ENCODE measurements around the gene CAPN5. TPM values are rescaled to one million over a fixed set of nuclear protein-coding genes. Genes with fewer than 3 reads are reported as not detected.

Gene CAPN5
- total RNA-seq, 1 experiment from 2014 or later, result 17.3 TPM

GRCh38 chr11:77167791-77168190 lies 101.0 kb downstream of the CAPN5 start:
- no TSS peak for BruUV-seq (replicated peaks)
- in situ Hi-C loops (cut with HindIII; ENCODE audit: low pct_unique_long_range_greater_than_20kb, low sequenced_read_pairs), result no loop called here
- ATAC-seq (no peak), DNase-seq (ENCODE audit: low read depth, low spot score) (no peak)
- H3K4me3 ChIP-seq (ENCODE audit: low read depth in 2 of 2, low read length in 2 of 2), result no peak overlapping the region
- TF ChIP-seq, protein P1, sequence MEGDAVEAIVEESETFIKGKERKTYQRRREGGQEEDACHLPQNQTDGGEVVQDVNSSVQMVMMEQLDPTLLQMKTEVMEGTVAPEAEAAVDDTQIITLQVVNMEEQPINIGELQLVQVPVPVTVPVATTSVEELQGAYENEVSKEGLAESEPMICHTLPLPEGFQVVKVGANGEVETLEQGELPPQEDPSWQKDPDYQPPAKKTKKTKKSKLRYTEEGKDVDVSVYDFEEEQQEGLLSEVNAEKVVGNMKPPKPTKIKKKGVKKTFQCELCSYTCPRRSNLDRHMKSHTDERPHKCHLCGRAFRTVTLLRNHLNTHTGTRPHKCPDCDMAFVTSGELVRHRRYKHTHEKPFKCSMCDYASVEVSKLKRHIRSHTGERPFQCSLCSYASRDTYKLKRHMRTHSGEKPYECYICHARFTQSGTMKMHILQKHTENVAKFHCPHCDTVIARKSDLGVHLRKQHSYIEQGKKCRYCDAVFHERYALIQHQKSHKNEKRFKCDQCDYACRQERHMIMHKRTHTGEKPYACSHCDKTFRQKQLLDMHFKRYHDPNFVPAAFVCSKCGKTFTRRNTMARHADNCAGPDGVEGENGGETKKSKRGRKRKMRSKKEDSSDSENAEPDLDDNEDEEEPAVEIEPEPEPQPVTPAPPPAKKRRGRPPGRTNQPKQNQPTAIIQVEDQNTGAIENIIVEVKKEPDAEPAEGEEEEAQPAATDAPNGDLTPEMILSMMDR (IDR thresholded peaks at IDR 0.05), result no peak
- TF ChIP-seq TCF7L2 (IDR thresholded peaks at IDR 0.05; ENCODE audit: low read depth, low read length), result no peak
- no peak for TF ChIP-seq SIN3A (IDR thresholded peaks at IDR 0.05; ENCODE audit: borderline replicate concordance, insufficient read depth, low read depth, low read length)
- TF ChIP-seq, protein P2, sequence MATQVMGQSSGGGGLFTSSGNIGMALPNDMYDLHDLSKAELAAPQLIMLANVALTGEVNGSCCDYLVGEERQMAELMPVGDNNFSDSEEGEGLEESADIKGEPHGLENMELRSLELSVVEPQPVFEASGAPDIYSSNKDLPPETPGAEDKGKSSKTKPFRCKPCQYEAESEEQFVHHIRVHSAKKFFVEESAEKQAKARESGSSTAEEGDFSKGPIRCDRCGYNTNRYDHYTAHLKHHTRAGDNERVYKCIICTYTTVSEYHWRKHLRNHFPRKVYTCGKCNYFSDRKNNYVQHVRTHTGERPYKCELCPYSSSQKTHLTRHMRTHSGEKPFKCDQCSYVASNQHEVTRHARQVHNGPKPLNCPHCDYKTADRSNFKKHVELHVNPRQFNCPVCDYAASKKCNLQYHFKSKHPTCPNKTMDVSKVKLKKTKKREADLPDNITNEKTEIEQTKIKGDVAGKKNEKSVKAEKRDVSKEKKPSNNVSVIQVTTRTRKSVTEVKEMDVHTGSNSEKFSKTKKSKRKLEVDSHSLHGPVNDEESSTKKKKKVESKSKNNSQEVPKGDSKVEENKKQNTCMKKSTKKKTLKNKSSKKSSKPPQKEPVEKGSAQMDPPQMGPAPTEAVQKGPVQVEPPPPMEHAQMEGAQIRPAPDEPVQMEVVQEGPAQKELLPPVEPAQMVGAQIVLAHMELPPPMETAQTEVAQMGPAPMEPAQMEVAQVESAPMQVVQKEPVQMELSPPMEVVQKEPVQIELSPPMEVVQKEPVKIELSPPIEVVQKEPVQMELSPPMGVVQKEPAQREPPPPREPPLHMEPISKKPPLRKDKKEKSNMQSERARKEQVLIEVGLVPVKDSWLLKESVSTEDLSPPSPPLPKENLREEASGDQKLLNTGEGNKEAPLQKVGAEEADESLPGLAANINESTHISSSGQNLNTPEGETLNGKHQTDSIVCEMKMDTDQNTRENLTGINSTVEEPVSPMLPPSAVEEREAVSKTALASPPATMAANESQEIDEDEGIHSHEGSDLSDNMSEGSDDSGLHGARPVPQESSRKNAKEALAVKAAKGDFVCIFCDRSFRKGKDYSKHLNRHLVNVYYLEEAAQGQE (IDR thresholded peaks at IDR 0.05; ENCODE audit: insufficient read depth in 1 of 2, low read depth in 2 of 2, low read length in 1 of 2), result no peak
- TF ChIP-seq POLR2AphosphoS5 (IDR thresholded peaks at IDR 0.05; ENCODE audit: low read depth, low read length), result no peak
- H3K4me1 ChIP-seq (ENCODE audit: control insufficient read depth, insufficient read depth, low read length), result no peaks in the 10 kb centered on the region
- POLR2A ChIA-PET, result no interaction called here
- no peaks in the 10 kb centered on the region for H3K36me3 ChIP-seq (ENCODE audit: control insufficient read depth, insufficient read depth, low read length)
- intact Hi-C loops (cut with micrococcal nuclease; ENCODE audit: unreplicated experiment), result no loop called here
- no peaks in the 10 kb centered on the region for H3K9me3 ChIP-seq (ENCODE audit: control insufficient read depth, insufficient read depth, low read depth, low read length)
- peaks cover 4% of the 10 kb centered on the region for H3K27me3 ChIP-seq (ENCODE audit: control insufficient read depth, insufficient read depth, low read length)
- CTCF ChIA-PET, result no interaction called here
- no peak overlapping the region for H3K27ac ChIP-seq (ENCODE audit: low read length)

DNA sequence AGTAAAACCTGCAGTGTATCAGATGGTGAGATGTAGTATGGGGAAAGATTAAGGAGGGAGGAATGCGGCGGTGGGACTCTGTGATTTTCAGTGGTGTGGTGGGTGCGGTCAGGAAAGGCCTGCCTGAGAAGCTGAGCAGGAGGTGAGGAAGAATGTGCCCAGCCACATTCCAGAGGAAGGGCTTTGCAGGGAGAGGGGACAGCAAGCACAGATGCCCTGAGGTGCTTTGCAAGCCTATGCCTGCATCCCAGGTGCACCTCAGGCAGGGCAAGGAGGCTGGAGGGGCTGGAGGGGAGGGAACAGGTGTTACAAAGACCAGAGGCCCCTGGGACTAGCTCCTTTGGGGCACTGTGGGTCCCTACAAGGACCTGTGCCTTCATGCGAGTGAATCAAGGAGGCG lies 103.3 kb downstream of the CAPN5 start:
- Histone ChIP-seq H3K4me3 (ENCODE audit: low read depth in 2 of 2, low read length in 2 of 2) (no peak overlapping the region), H3K9me3 (ENCODE audit: control insufficient read depth, insufficient read depth, low read depth, low read length) (no peaks in the 10 kb centered on the region), H3K36me3 (ENCODE audit: control insufficient read depth, insufficient read depth, low read length) (no peaks in the 10 kb centered on the region), H3K27me3 (ENCODE audit: control insufficient read depth, insufficient read depth, low read length) (no peaks in the 10 kb centered on the region; the same call in 1 of the 2 replicates), H3K4me1 (ENCODE audit: control insufficient read depth, insufficient read depth, low read length) (no peaks in the 10 kb centered on the region), H3K27ac (ENCODE audit: low read length) (no peak overlapping the region)
- in situ Hi-C loops (cut with HindIII; ENCODE audit: low pct_unique_long_range_greater_than_20kb, low sequenced_read_pairs), result no loop called here
- BruUV-seq (replicated peaks), result no TSS peak
- POLR2A ChIA-PET, result no interaction called here
- intact Hi-C loops (cut with micrococcal nuclease; ENCODE audit: unreplicated experiment), result no loop called here
- CTCF ChIA-PET, result no interaction called here
- no peak for TF ChIP-seq SIN3A (IDR thresholded peaks at IDR 0.05; ENCODE audit: borderline replicate concordance, insufficient read depth, low read depth, low read length)
- TF ChIP-seq, protein P2 (IDR thresholded peaks at IDR 0.05; ENCODE audit: insufficient read depth in 1 of 2, low read depth in 2 of 2, low read length in 1 of 2), result no peak
- TF ChIP-seq, protein P1 (IDR thresholded peaks at IDR 0.05), result no peak
- no peak for TF ChIP-seq POLR2AphosphoS5 (IDR thresholded peaks at IDR 0.05; ENCODE audit: low read depth, low read length)
- TF ChIP-seq TCF7L2 (IDR thresholded peaks at IDR 0.05; ENCODE audit: low read depth, low read length), result no peak
- DNase-seq (ENCODE audit: low read depth, low spot score), result no peak
- no peak for ATAC-seq
